ENCODE data around the gene IGF2BP3.

IGF2BP3 gene

GRCh38 chr7:23454881-23455526, 15.3 kb downstream of the IGF2BP3 start:
- Histone ChIP-seq H2AFZ (ENCODE audit: low read depth) (no peak overlapping the region), H3K4me2 (no peak overlapping the region), H3K4me1 (ENCODE audit: low read depth, poor library complexity, severe bottlenecking) (peaks cover 53% of the 10 kb centered on the region), H4K20me1 (ENCODE audit: insufficient read depth) (peaks cover 71% of the 10 kb centered on the region), H3K4me3 (IDR thresholded peaks at IDR 0.05; ENCODE audit: insufficient read depth, low read depth, low read length) (no peak overlapping the region), H3K27me3 (ENCODE audit: insufficient read depth, low read depth) (no peaks in the 10 kb centered on the region), H3K79me2 (ENCODE audit: insufficient read depth, low read depth) (peaks cover 100% of the 10 kb centered on the region), H3K36me3 (ENCODE audit: insufficient read depth) (no peaks in the 10 kb centered on the region; the same call in 1 of the 2 replicates), H3K27ac (no peak overlapping the region), H3K9ac (no peak overlapping the region)
- TF ChIP-seq CTCF (conservative IDR thresholded peaks at IDR 0.05; ENCODE audit: low read depth, low read length): no peak

- Histone ChIP-seq H3K79me2 (ENCODE audit: insufficient read depth, low read depth) (peaks cover 100% of the 10 kb centered on the region), H3K4me2 (no peak overlapping the region), H2AFZ (ENCODE audit: low read depth) (no peak overlapping the region), H3K9ac (no peak overlapping the region), H3K36me3 (ENCODE audit: insufficient read depth) (peaks cover 5% of the 10 kb centered on the region; the same call in 1 of the 2 replicates), H3K4me3 (IDR thresholded peaks at IDR 0.05; ENCODE audit: insufficient read depth, low read depth, low read length) (no peak overlapping the region), H4K20me1 (ENCODE audit: insufficient read depth) (peaks cover 65% of the 10 kb centered on the region), H3K4me1 (ENCODE audit: low read depth, poor library complexity, severe bottlenecking) (peaks cover 53% of the 10 kb centered on the region), H3K27me3 (ENCODE audit: insufficient read depth, low read depth) (no peaks in the 10 kb centered on the region), H3K27ac (no peak overlapping the region)
- no peak for TF ChIP-seq CTCF (conservative IDR thresholded peaks at IDR 0.05; ENCODE audit: low read depth, low read length)
Measured at GRCh38 chr7:23450518-23450917, 19.8 kb downstream of the IGF2BP3 start.

GRCh38 chr7:23449941-23450340, 20.4 kb downstream of the IGF2BP3 start:
- H4K20me1 ChIP-seq (ENCODE audit: insufficient read depth): peaks cover 65% of the 10 kb centered on the region
- TF ChIP-seq CTCF (conservative IDR thresholded peaks at IDR 0.05; ENCODE audit: low read depth, low read length): no peak
- no peak overlapping the region for H3K9ac ChIP-seq
- no peak overlapping the region for H3K27ac ChIP-seq
- no peak overlapping the region for H2AFZ ChIP-seq (ENCODE audit: low read depth)
- peaks cover 58% of the 10 kb centered on the region for H3K4me1 ChIP-seq (ENCODE audit: low read depth, poor library complexity, severe bottlenecking)
- peaks cover 100% of the 10 kb centered on the region for H3K79me2 ChIP-seq (ENCODE audit: insufficient read depth, low read depth)
- no peaks in the 10 kb centered on the region for H3K27me3 ChIP-seq (ENCODE audit: insufficient read depth, low read depth)
- peaks cover 5% of the 10 kb centered on the region; the same call in 1 of the 2 replicates for H3K36me3 ChIP-seq (ENCODE audit: insufficient read depth)
- no peak overlapping the region for H3K4me2 ChIP-seq
- no peak overlapping the region for H3K4me3 ChIP-seq (IDR thresholded peaks at IDR 0.05; ENCODE audit: insufficient read depth, low read depth, low read length)

GRCh38 chr7:23445326-23445725, 25.0 kb downstream of the IGF2BP3 start:
- H3K9ac ChIP-seq: no peak overlapping the region
- peaks cover 69% of the 10 kb centered on the region for H3K4me1 ChIP-seq (ENCODE audit: low read depth, poor library complexity, severe bottlenecking)
- peaks cover 100% of the 10 kb centered on the region for H3K79me2 ChIP-seq (ENCODE audit: insufficient read depth, low read depth)
- H3K4me2 ChIP-seq: no peak overlapping the region
- no peak overlapping the region for H3K4me3 ChIP-seq (IDR thresholded peaks at IDR 0.05; ENCODE audit: insufficient read depth, low read depth, low read length)
- peaks cover 8% of the 10 kb centered on the region; the same call in 1 of the 2 replicates for H3K36me3 ChIP-seq (ENCODE audit: insufficient read depth)
- TF ChIP-seq CTCF (conservative IDR thresholded peaks at IDR 0.05; ENCODE audit: low read depth, low read length): no peak
- peaks cover 48% of the 10 kb centered on the region for H4K20me1 ChIP-seq (ENCODE audit: insufficient read depth)
- H2AFZ ChIP-seq (ENCODE audit: low read depth): no peak overlapping the region
- H3K27me3 ChIP-seq (ENCODE audit: insufficient read depth, low read depth): no peaks in the 10 kb centered on the region
- H3K27ac ChIP-seq: no peak overlapping the region

Data from KMS-11 (cell line).